ENCODE data around the gene LRRC75A. TPM values are rescaled to one million over a fixed set of nuclear protein-coding genes. Genes with fewer than 3 reads are reported as not detected.

LRRC75A gene
- total and polyA plus RNA-seq, 2 of the 13 experiments (the other 11 are each of a cell fraction or from before 2014, with no cell fraction given) = 0.03 TPM; not detected in 1

DNA sequence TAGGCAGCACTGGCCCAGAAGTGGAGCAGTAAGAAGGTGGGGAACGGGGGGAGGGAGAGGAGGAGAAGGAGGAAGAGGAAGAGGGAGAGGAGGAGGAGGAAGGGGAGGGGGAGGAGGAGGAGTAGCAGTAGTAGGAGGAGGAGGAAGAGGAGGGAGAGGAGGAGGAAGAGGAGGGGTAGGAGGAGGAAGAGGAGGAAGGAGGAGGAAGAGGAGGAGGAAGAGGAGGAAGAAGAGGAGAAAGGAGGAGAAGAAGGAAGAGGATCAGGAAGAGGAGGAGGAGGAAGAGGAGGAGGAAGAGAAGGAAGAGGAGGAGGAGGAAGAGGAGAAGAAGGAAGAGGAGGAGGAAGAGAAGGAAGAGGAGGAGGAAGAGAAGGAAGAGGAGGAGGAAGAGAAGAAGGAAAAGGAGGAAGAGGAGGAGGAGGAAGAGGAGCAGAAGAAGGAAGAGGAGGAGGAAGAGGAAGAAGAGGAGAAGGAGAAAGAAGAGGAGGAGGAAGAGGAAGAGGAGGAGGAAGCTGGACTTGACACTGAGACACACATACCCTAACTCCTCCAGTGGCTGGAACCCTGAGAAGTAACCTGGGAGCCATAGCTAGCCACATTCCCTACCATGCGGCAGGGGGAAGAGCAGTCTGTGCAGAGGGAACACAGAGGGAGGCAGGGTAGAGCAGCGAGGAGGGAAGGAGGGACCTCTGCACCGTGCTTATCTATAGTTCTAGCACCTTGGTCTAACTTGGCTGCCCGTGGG lies 35.8 kb downstream of the LRRC75A start:
- 85% methylated on average over 5 of the region's 5 CpGs for WGBS (ENCODE audit: low lambda C conversion rate)
- TF ChIP-seq, protein P1, sequence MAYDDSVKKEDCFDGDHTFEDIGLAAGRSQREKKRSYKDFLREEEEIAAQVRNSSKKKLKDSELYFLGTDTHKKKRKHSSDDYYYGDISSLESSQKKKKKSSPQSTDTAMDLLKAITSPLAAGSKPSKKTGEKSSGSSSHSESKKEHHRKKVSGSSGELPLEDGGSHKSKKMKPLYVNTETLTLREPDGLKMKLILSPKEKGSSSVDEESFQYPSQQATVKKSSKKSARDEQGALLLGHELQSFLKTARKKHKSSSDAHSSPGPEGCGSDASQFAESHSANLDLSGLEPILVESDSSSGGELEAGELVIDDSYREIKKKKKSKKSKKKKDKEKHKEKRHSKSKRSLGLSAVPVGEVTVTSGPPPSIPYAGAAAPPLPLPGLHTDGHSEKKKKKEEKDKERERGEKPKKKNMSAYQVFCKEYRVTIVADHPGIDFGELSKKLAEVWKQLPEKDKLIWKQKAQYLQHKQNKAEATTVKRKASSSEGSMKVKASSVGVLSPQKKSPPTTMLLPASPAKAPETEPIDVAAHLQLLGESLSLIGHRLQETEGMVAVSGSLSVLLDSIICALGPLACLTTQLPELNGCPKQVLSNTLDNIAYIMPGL (CRISPR knock-in tag; IDR thresholded peaks at IDR 0.05; ENCODE audit: borderline replicate concordance in 1 of 2, low read depth in 1 of 2) = no peak
- TF ChIP-seq, protein P2, sequence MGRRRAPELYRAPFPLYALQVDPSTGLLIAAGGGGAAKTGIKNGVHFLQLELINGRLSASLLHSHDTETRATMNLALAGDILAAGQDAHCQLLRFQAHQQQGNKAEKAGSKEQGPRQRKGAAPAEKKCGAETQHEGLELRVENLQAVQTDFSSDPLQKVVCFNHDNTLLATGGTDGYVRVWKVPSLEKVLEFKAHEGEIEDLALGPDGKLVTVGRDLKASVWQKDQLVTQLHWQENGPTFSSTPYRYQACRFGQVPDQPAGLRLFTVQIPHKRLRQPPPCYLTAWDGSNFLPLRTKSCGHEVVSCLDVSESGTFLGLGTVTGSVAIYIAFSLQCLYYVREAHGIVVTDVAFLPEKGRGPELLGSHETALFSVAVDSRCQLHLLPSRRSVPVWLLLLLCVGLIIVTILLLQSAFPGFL (CRISPR knock-in tag; IDR thresholded peaks at IDR 0.05) = no peak
- TF ChIP-seq ZFX (CRISPR knock-in tag; IDR thresholded peaks at IDR 0.05; ENCODE audit: low read depth) (no peak), SP4 (CRISPR knock-in tag; IDR thresholded peaks at IDR 0.05) (no peak), ZNF543 (CRISPR knock-in tag; IDR thresholded peaks at IDR 0.05) (no peak), NFE2L1 (CRISPR knock-in tag; IDR thresholded peaks at IDR 0.05; ENCODE audit: borderline replicate concordance) (no peak), ZSCAN29 (CRISPR knock-in tag; conservative IDR thresholded peaks at IDR 0.05) (no peak), NFKB2 (CRISPR knock-in tag; IDR thresholded peaks at IDR 0.05; ENCODE audit: borderline replicate concordance) (no peak), DPF2 (CRISPR knock-in tag; IDR thresholded peaks at IDR 0.05; ENCODE audit: borderline replicate concordance, low read depth) (no peak), ZNF652 (CRISPR knock-in tag; IDR thresholded peaks at IDR 0.05; ENCODE audit: borderline replicate concordance, low read depth) (no peak), KDM6A (CRISPR knock-in tag; IDR thresholded peaks at IDR 0.05; ENCODE audit: low read depth) (no peak), ZNF232 (CRISPR knock-in tag; IDR thresholded peaks at IDR 0.05; ENCODE audit: borderline replicate concordance) (no peak), HIVEP1 (CRISPR knock-in tag; IDR thresholded peaks at IDR 0.05) (no peak), ZFYVE20 (CRISPR knock-in tag; IDR thresholded peaks at IDR 0.05; ENCODE audit: borderline replicate concordance, low read depth) (no peak), ATF1 (CRISPR knock-in tag; IDR thresholded peaks at IDR 0.05) (no peak), ZSCAN31 (CRISPR knock-in tag; IDR thresholded peaks at IDR 0.05; ENCODE audit: low read depth) (no peak), ZNF263 (CRISPR knock-in tag; IDR thresholded peaks at IDR 0.05) (no peak), WIZ (CRISPR knock-in tag; IDR thresholded peaks at IDR 0.05) (no peak)
- TF ChIP-seq, protein P3, sequence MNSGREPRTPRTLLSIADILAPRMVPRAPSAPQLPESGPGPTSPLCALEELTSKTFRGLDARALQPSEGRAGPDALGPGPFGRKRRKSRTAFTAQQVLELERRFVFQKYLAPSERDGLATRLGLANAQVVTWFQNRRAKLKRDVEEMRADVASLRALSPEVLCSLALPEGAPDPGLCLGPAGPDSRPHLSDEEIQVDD (CRISPR knock-in tag; IDR thresholded peaks at IDR 0.05; ENCODE audit: borderline replicate concordance) = no peak
- DNase-seq (ENCODE audit: low spot score) (no peak), FAIRE-seq (no peak), ATAC-seq (no peak)
- no peaks in the 10 kb centered on the region for H3K79me2 ChIP-seq (ENCODE audit: insufficient read depth, low read length)
- H3K36me3 ChIP-seq (replicated peaks in 1 of 2; ENCODE audit: control insufficient read depth in 1 of 2, insufficient read depth in 2 of 2, low read length in 2 of 2) = no peaks in the 10 kb centered on the region
- intact Hi-C loops (cut with micrococcal nuclease; ENCODE audit: unreplicated experiment) = loop anchor here (5.0 kb wide), 1 partner anchor 36 kb away; the partner anchor contains the start of gene LRRC75A
- no peak overlapping the region for H3K4me2 ChIP-seq (ENCODE audit: low read depth, low read length)
- H2AFZ ChIP-seq (ENCODE audit: low read length) = no peak overlapping the region
- peaks cover 25% of the 10 kb centered on the region for H3K4me1 ChIP-seq (ENCODE audit: insufficient read depth, low read length)
- ChIA-PET CTCF (ENCODE audit: low intra/inter-chr PET ratio, low total read pairs) (no interaction called here), POLR2A (no interaction called here)
- H4K20me1 ChIP-seq (ENCODE audit: insufficient read depth, low read length) = no peaks in the 10 kb centered on the region; the same call in 1 of the 2 replicates
- H3K27me3 ChIP-seq (ENCODE audit: control insufficient read depth in 1 of 2, insufficient read depth in 2 of 2, low read length in 2 of 2) = no peaks in the 10 kb centered on the region
- in situ Hi-C loops (cut with HindIII; ENCODE audit: extremely low pct_ligation_motif_present, low pct_unique_long_range_greater_than_20kb) = no loop called here
- no peak overlapping the region for H3K27ac ChIP-seq (ENCODE audit: extremely low read length, insufficient read depth, low read length)
- BruUV-seq (replicated peaks) = no TSS peak
- no peaks in the 10 kb centered on the region for H3K9me3 ChIP-seq (ENCODE audit: low read length)
- no peak overlapping the region for H3K9ac ChIP-seq (ENCODE audit: insufficient read depth, low read depth, low read length)
- H3K4me3 ChIP-seq (replicated peaks in 1 of 3; ENCODE audit: insufficient read depth in 1 of 3, low read depth in 2 of 3, low read length in 3 of 3) = no peak overlapping the region
